Effector memory CD4-positive, alpha-beta T cell (primary cell): ENCODE data around the gene TMEM163.
"Not testable (repeated sequence)": the region's sequence is repeated elsewhere in the genome, so short reads cannot be mapped to it uniquely, and the experiment has no call there.

Experiments used
- DNase-seq, 3 donors: peaks; one replicate each; pipeline ENCODE4 v3.0.0-alpha.2; 2020
- H3K27ac ChIP-seq: 2 replicates; pipeline ENCODE4 v1.7.0; 2013; ENCODE audit warnings: mild to moderate bottlenecking, low read length, moderate library complexity; ENCODE audit not compliant: insufficient read depth, poor library complexity, severe bottlenecking
- H3K27me3 ChIP-seq: replicated peaks from 2 replicates; pipeline ENCODE4 v1.7.0; 2013; ENCODE audit warnings: mild to moderate bottlenecking, low read length; ENCODE audit not compliant: insufficient read depth, control insufficient read depth, poor library complexity, severe bottlenecking
- H3K36me3 ChIP-seq: 2 replicates; pipeline ENCODE4 v1.7.0; 2013; ENCODE audit warnings: mild to moderate bottlenecking, low read length, moderate library complexity; ENCODE audit not compliant: control insufficient read depth, insufficient read depth
- H3K4me1 ChIP-seq: 2 replicates; pipeline ENCODE4 v1.7.0; 2013; ENCODE audit warnings: low read length, mild to moderate bottlenecking; ENCODE audit not compliant: control insufficient read depth, insufficient read depth, poor library complexity, severe bottlenecking
- H3K4me3 ChIP-seq: 2 replicates; pipeline ENCODE4 v1.7.0; 2013; ENCODE audit warnings: low read length, low read depth, mild to moderate bottlenecking; ENCODE audit not compliant: insufficient read depth, poor library complexity, severe bottlenecking
- H3K9me3 ChIP-seq: 2 replicates; pipeline ENCODE4 v1.7.0; 2013; ENCODE audit warnings: mild to moderate bottlenecking, low read length, moderate library complexity; ENCODE audit not compliant: control insufficient read depth

The TMEM163 gene

DNA sequence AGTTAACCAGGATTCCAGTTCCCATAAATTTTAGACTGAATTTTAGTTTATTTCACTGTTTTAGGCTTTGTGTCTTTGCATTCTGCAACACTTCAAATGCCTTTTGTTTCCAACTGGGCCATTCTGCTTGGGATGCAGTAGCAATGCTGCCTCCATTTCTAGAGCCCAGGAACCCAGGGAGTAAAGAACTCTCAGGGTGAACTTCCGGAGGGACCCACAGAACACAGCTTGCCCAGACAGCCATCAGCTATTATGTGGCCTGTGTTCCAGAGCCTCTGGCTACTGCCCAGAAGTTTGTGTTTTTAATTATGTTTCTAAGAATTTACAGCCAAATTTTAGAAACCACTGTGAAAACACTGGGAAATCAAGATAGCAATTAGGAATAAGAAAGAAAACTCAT lies 145.1 kb downstream of the TMEM163 start:
- H3K27ac ChIP-seq: no peak overlapping the region
- H3K36me3 ChIP-seq: no peaks in the 10 kb centered on the region
- H3K9me3 ChIP-seq: no peaks in the 10 kb centered on the region
- H3K4me1 ChIP-seq: no peaks in the 10 kb centered on the region
- no peak for DNase-seq
- H3K4me3 ChIP-seq: no peak overlapping the region
- no peaks in the 10 kb centered on the region for H3K27me3 ChIP-seq

DNA sequence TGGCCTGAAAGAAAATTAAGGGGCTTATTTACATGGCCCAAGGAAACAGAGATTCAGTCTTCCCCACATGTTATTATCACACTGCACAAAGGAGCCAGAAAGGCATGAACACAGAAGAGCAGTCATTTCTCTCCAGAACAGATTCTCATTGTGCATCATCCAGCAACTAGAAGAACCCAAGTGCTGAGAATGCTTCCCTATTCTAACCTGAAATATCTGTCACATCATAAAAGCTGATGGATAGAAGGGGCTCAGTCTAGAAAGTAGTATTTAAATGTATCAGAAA lies 145.8 kb downstream of the TMEM163 start:
- H3K27me3 ChIP-seq: no peaks in the 10 kb centered on the region
- H3K4me1 ChIP-seq: no peaks in the 10 kb centered on the region
- no peaks in the 10 kb centered on the region for H3K36me3 ChIP-seq
- no peaks in the 10 kb centered on the region for H3K9me3 ChIP-seq
- no peak overlapping the region for H3K4me3 ChIP-seq
- DNase-seq: no peak
- no peak overlapping the region for H3K27ac ChIP-seq

DNA sequence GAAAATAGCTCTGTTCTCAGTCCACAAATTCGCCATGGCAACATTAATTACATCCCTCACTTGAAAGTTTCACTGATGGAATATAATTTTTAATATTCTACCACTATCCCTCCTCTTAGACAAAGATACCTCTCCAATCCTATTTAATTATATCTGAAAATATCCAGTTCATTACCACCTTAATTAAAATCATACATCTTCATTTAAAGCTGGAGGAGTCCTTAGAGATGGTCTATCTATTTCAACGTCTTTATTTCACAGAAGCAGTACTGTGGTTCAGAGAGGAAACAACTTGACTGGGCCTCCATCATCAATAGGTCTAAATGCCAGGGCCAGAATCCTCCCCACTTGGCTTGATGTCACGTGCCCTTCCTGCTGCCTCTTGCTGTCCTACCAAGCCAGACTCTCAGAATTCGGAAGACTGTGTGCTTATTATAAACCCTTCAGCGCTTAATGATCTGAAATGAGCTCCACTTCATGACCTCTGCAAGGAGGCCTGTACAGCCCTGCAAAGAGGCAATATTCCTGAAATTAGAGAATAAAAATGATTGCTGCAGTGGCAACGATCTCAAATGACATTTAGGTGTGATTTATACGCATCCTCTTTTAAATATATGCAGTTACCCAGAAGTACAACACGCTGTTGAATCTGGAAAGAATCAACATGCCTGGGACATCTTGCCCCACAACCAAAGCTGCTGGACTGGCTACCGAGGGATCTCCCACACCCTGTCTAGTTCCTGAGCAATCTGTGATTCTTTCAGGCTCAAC lies 146.3 kb downstream of the TMEM163 start:
- H3K27me3 ChIP-seq: no peaks in the 10 kb centered on the region
- no peak overlapping the region for H3K4me3 ChIP-seq
- no peaks in the 10 kb centered on the region for H3K36me3 ChIP-seq
- no peaks in the 10 kb centered on the region for H3K9me3 ChIP-seq
- no peak overlapping the region for H3K27ac ChIP-seq
- no peak for DNase-seq
- no peaks in the 10 kb centered on the region for H3K4me1 ChIP-seq

DNA sequence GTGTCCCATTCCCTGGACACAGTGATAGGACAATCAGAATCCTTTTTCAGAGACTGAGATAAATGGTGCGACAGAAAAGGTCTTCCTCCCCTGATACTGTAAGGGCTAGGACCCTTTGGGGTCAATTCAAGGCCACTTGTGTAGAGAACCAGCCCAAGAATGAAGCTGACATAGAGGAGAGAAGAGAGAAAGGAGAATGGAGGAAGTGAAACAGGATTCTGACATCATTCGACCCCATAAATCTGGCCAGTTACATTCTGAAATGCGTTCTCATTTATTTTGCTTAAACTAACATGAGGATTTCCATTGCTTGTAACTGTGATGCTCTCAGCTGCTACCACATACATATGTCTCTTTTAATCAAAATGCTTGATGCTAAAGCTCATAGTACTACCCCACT lies 148.1 kb downstream of the TMEM163 start:
- no peaks in the 10 kb centered on the region for H3K4me1 ChIP-seq
- H3K4me3 ChIP-seq: no peak overlapping the region
- H3K9me3 ChIP-seq: no peaks in the 10 kb centered on the region
- no peaks in the 10 kb centered on the region for H3K36me3 ChIP-seq
- H3K27ac ChIP-seq: no peak overlapping the region
- DNase-seq: no peak
- H3K27me3 ChIP-seq: peaks cover 2% of the 10 kb centered on the region

DNA sequence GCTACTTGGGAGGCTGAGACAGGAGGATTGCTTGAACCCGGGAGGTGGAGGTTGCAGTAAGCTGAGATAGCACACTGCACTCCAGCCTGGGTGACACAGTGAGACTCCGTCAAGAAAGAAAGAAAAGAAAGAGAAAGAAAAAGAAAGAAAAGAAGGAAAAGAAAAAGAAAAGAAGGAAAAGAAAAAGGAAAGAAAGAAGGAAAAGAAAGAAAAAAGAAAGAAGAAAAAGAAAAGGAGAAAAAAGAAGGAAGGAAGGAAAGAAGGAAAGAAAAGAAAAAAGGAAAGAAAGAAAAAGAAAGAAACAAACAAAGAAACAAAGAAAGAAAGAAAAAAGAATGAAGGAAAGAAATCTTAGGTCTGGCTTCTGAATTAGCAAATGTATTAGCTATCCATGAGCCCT lies 150.4 kb downstream of the TMEM163 start:
- Histone ChIP-seq H3K36me3 (no peaks in the 10 kb centered on the region), H3K27ac (no peak overlapping the region), H3K4me1 (no peaks in the 10 kb centered on the region), H3K9me3 (no peaks in the 10 kb centered on the region), H3K27me3 (peaks cover 2% of the 10 kb centered on the region), H3K4me3 (no peak overlapping the region)
- DNase-seq: no peak

DNA sequence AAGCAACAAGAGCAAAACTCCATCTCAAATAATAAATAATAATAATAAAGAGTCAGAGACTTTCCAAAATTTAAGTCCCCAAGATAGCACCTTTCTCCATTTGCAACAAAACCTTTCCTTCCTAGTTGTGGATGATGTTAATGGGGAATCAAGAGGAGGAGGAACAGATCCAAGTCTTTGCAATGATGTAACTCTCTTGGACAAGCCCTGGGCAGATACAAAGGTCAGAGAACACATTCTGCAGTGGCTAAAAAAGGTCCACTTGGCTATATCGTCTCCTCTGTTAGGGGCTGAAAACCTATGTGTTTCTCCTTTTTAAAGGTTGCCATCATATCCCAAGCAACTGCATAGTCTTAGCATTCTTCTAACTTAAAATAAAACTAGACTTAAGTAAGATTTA lies 151.1 kb downstream of the TMEM163 start:
- Histone ChIP-seq H3K36me3 (no peaks in the 10 kb centered on the region), H3K27ac (no peak overlapping the region), H3K4me1 (no peaks in the 10 kb centered on the region), H3K9me3 (no peaks in the 10 kb centered on the region), H3K4me3 (no peak overlapping the region), H3K27me3 (peaks cover 2% of the 10 kb centered on the region)
- no peak for DNase-seq

DNA sequence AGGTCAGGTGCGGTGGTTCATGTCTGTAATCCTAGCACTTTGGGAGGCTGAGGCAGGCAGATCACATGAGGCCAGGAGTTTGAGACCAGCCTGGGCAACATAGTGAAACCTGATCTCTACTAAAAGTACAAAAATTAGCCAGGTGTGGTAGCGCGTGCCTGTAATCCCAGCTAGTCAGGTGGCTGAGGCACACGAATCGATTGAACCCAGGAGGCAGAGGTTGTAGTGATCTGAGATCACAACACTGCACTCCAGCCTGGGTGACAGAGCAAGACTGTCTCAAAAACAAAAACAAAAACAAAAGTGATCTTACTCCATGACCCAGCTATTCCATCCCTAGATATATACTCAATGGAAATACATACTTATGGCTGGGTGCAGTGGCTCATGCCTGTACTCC lies 153.8 kb downstream of the TMEM163 start:
- not testable (repeated sequence) for H3K27me3 ChIP-seq, H3K4me3 ChIP-seq, H3K9me3 ChIP-seq, DNase-seq, H3K4me1 ChIP-seq, H3K27ac ChIP-seq, H3K36me3 ChIP-seq

DNA sequence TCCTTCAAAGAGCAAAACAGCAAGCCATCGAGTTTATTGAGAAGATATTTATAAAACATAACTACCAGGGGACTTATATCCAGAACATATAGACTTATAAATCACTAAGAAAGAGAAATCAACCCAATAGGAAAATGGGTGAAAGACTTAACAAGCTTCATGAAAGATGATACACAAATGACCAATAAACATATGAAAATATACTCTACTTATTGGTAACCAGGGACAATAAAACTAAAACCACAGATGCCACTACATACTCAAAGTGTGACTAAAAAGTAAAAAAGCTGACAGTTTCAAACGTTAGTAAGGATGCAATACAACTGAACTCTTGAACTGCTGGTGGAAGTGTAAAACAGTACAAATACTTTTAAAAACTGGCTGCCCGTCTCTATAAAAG lies 154.3 kb downstream of the TMEM163 start:
- DNase-seq: no peak
- H3K9me3 ChIP-seq: no peaks in the 10 kb centered on the region
- H3K4me1 ChIP-seq: no peaks in the 10 kb centered on the region
- peaks cover 2% of the 10 kb centered on the region for H3K27me3 ChIP-seq
- no peaks in the 10 kb centered on the region for H3K36me3 ChIP-seq
- no peak overlapping the region for H3K4me3 ChIP-seq
- H3K27ac ChIP-seq: no peak overlapping the region

DNA sequence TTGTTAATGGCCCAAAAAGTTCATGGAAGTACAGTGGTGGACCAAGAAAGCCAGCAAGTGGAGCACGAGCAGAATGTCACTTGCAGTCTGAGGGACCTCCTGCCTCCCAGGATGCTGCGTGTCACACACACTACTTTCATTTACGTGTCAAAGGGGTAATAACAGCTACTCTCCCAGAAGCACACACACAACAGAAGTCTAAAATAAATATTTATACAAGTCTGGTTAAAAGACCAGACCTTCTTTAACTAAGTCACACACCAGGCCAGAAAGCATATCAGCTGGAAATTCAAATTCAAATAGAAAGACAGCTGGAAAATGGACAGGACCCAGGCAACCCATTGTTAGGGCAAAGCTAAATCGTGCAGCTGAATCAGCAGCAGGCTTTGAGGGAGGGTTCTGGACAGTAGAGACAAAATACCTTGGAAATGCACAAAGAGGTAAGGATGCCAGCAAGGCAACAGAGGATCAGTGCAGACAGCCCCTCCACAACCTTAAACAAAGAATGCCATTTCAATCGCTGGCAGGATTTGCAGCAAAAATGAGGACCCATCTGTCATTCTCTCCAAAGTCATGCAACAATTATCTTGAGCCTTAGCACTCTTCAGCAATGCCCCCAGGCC lies 160.5 kb downstream of the TMEM163 start:
- H3K9me3 ChIP-seq: no peaks in the 10 kb centered on the region
- no peaks in the 10 kb centered on the region for H3K27me3 ChIP-seq
- H3K36me3 ChIP-seq: no peaks in the 10 kb centered on the region
- no peak for DNase-seq
- H3K4me3 ChIP-seq: no peak overlapping the region
- no peak overlapping the region for H3K27ac ChIP-seq
- H3K4me1 ChIP-seq: no peaks in the 10 kb centered on the region

DNA sequence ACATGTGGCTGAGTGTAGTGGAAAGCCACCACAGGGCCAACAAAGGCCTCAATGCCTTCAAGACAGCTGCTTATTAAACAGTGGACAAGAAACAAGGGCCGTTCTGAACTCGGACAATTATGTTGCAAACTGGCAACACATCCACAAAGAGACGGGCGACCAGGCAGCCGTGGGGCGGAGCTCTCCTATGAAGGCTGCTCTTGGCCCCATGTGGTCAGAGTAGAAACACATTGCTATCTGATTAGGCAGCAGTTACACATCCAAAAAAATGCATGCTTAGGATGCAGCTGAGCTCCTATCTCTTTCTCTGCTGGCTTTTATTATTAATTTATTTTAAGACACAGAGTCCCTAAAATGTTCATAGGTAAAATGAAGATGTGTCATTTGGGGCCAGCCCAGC lies 163.4 kb downstream of the TMEM163 start:
- no peak overlapping the region for H3K4me3 ChIP-seq
- H3K9me3 ChIP-seq: no peaks in the 10 kb centered on the region
- H3K27ac ChIP-seq: no peak overlapping the region
- no peaks in the 10 kb centered on the region for H3K27me3 ChIP-seq
- no peaks in the 10 kb centered on the region for H3K4me1 ChIP-seq
- H3K36me3 ChIP-seq: no peaks in the 10 kb centered on the region
- no peak for DNase-seq
